Transverse colon (tissue), 4 donors: ENCODE measurements around the gene AKR7A2. TPM values are rescaled to one million over a fixed set of nuclear protein-coding genes. Genes with fewer than 3 reads are reported as not detected.

Source experiments
- DNase-seq: peaks from one replicate; pipeline ENCODE4 v3.0.0-alpha.2; 2019
- H3K27ac ChIP-seq, 4 donors: fragments of 200-600 bp; sonication (generic); 2 replicates each; pipeline ENCODE4 v1.5.1; 2016 to 2018; ENCODE audit warnings: inconsistent platforms in 4 of 4
- H3K27me3 ChIP-seq: fragments of 200-600 bp; sonication (generic); 2 replicates; pipeline ENCODE4 v1.5.1; 2017; ENCODE audit warnings: inconsistent platforms
- H3K36me3 ChIP-seq, 4 donors: fragments of 200-600 bp; sonication (generic); 2 replicates each; pipeline ENCODE4 v1.5.1; 2017 to 2019; ENCODE audit warnings: inconsistent platforms in 4 of 4
- H3K4me1 ChIP-seq, 4 donors: fragments of 200-600 bp; sonication (generic); 2 replicates each; pipeline ENCODE4 v1.5.1; 2017 to 2020; ENCODE audit warnings: inconsistent platforms in 4 of 4
- H3K4me3 ChIP-seq, 4 donors: fragments of 200-600 bp; sonication (generic); 1 replicate in 1 of 4; 2 replicates in 3 of 4; pipeline versions ENCODE4 v1.5.1 to v1.6.1; 2017 to 2019; ENCODE audit warnings: inconsistent platforms in 4 of 4
- H3K9me3 ChIP-seq, 2 donors: fragments of 200-600 bp; sonication (generic); 2 replicates each; pipeline ENCODE4 v1.5.1; 2017 to 2019; ENCODE audit warnings: inconsistent platforms in 2 of 2
- CTCF ChIP-seq, 5 experiments: fragments of 200-600 bp in 3 of 5; fragments of 450-650 bp in 2 of 5; sonication (generic) in 3 of 5; IDR thresholded peaks; 1 replicate in 2 of 5; 2 replicates in 3 of 5; pipeline ENCODE4 v1.5.1; 2016 to 2017; ENCODE audit warnings: antibody characterized with exemption in 5 of 5, inconsistent platforms in 3 of 5, mild to moderate bottlenecking in 2 of 5, moderate library complexity in 1 of 5
- EP300 ChIP-seq: sonication (generic); formaldehyde crosslinking; IDR thresholded peaks from one replicate; pipeline ENCODE4 v1.6.1; 2017; ENCODE audit warnings: antibody characterized with exemption, low read depth
- POLR2A ChIP-seq: fragments of 450-650 bp; IDR thresholded peaks from one replicate; pipeline ENCODE4 v1.6.1; 2016; ENCODE audit warnings: antibody characterized with exemption, mild to moderate bottlenecking, moderate library complexity
- POLR2AphosphoS5 ChIP-seq, 3 donors: sonication (generic); formaldehyde crosslinking; IDR thresholded peaks; one replicate each; pipeline ENCODE4 v1.6.1; 2016; ENCODE audit warnings: antibody characterized with exemption in 3 of 3
- WGBS, 2 donors: methylation state at CpG; one replicate each; pipeline ENCODE4 v1.1.5; 2018; ENCODE audit warnings: low coverage in 1 of 2; 5-methylcytosine and 5-hydroxymethylcytosine counted together
- in situ Hi-C, 4 donors: fragments of 200-750 bp; cut with MboI; loops; one replicate each; pipeline versions ENCODE4 v1.15.0 to v1.15.1; 2017; ENCODE audit warnings: low sequenced_read_pairs in 3 of 4, low pct_ligation_motif_present in 1 of 4, low pct_unique_long_range_greater_than_20kb in 1 of 4
- intact Hi-C: fragments of 100-400 bp; cut with DNase I; formaldehyde crosslinking; loops from one replicate; pipeline ENCODE4 v1.15.1; 2023; ENCODE audit warnings: low total_unique reads
- total RNA-seq, 4 donors: library from RNA; depleted of rRNA; stranded (reverse); fragments of >200 nt; gene quantifications; one replicate each; pipeline ENCODE4 v1.1.0, GENCODE V29; 2016

The AKR7A2 gene
- total RNA-seq, 4 donors from 2014 or later: 64.7 to 169 (median 112) TPM

GRCh38 chr1:19341201-19342061 is 29.5 kb upstream of the AKR7A2 start:
- WGBS, 2 donors: 47 to 61% methylated on average over 5 to 25 of the region's 25 CpGs
- in situ Hi-C loops: loop anchor here in 3 of 4 donors (5.0 to 10.0 kb wide), 2 partner anchors 311 to 313 kb away; no protein-coding TSS in a partner anchor
- intact Hi-C loops: no loop called here

GRCh38 chr1:19340387-19340937 is 28.5 kb upstream of the AKR7A2 start:
- no peaks in the 10 kb centered on the region for H3K9me3 ChIP-seq
- H3K4me3 ChIP-seq: no peak overlapping the region
- in situ Hi-C loops (loop anchor here in 3 of 4 donors (5.0 to 10.0 kb wide), 2 partner anchors 312 to 314 kb away; no protein-coding TSS in a partner anchor), intact Hi-C loops (no loop called here)
- H3K4me1 ChIP-seq: peaks cover 0 to 7% (median 2%) of the 10 kb centered on the region in 4 donors
- TF ChIP-seq CTCF (IDR thresholded peaks at IDR 0.05): no peak
- no peak for TF ChIP-seq POLR2AphosphoS5 (IDR thresholded peaks at IDR 0.05)
- TF ChIP-seq POLR2A: no peak
- no peak for TF ChIP-seq EP300
- no peaks in the 10 kb centered on the region for H3K27me3 ChIP-seq
- H3K27ac ChIP-seq: no peak overlapping the region
- 94 to 100% methylated on average over 4 to 14 of the region's 14 CpGs for WGBS, 2 donors
- peaks cover 0 to 25% (median 7%) of the 10 kb centered on the region in 4 donors for H3K36me3 ChIP-seq
- no peak for DNase-seq

More at GRCh38 chr1:19341201-19342061, 29.5 kb upstream of the AKR7A2 start:
- H3K9me3 ChIP-seq: no peaks in the 10 kb centered on the region
- no peaks in the 10 kb centered on the region for H3K27me3 ChIP-seq
- no peak overlapping the region for H3K4me3 ChIP-seq
- peak overlapping the region in 1 of 4 donors; percentile 52 for H3K27ac ChIP-seq
- peaks cover 0 to 7% (median 2%) of the 10 kb centered on the region in 4 donors for H3K4me1 ChIP-seq
- TF ChIP-seq CTCF (IDR thresholded peaks at IDR 0.05) (peak; percentile 88 to 92 (median 91)), POLR2A (no peak)
- H3K36me3 ChIP-seq: peaks cover 0 to 27% (median 7%) of the 10 kb centered on the region in 4 donors
- peak; percentile 80 for DNase-seq

- H3K4me3 ChIP-seq: no peak overlapping the region
- no peaks in the 10 kb centered on the region for H3K9me3 ChIP-seq
- intact Hi-C loops (no loop called here), in situ Hi-C loops (no loop called here)
- H3K36me3 ChIP-seq: peaks cover 0 to 16% (median 3%) of the 10 kb centered on the region in 4 donors
- H3K27ac ChIP-seq: no peak overlapping the region
- no peak for DNase-seq
- TF ChIP-seq EP300 (no peak), CTCF (IDR thresholded peaks at IDR 0.05) (no peak), POLR2A (no peak), POLR2AphosphoS5 (IDR thresholded peaks at IDR 0.05) (no peak)
- no peaks in the 10 kb centered on the region for H3K27me3 ChIP-seq
- peaks cover 0 to 7% (median 2%) of the 10 kb centered on the region in 4 donors for H3K4me1 ChIP-seq
- WGBS, 2 donors: 88 to 89% methylated on average over 13 to 19 of the region's 19 CpGs
Measured at GRCh38 chr1:19339214-19339861, 27.4 kb upstream of the AKR7A2 start.

GRCh38 chr1:19338323-19338762 is 26.4 kb upstream of the AKR7A2 start:
- in situ Hi-C loops: no loop called here
- Histone ChIP-seq H3K27me3 (no peaks in the 10 kb centered on the region), H3K36me3 (peaks cover 0 to 7% (median 0%) of the 10 kb centered on the region in 4 donors), H3K27ac (no peak overlapping the region), H3K9me3 (no peaks in the 10 kb centered on the region), H3K4me1 (peaks cover 0 to 7% (median 2%) of the 10 kb centered on the region in 4 donors), H3K4me3 (no peak overlapping the region)
- DNase-seq: no peak
- WGBS, 2 donors: 86% methylated on average over 27 of the region's 27 CpGs; no CpG with 5 or more reads in 1 of the 2 donors
- intact Hi-C loops: no loop called here
- TF ChIP-seq POLR2AphosphoS5 (IDR thresholded peaks at IDR 0.05) (no peak), CTCF (IDR thresholded peaks at IDR 0.05) (peak in 1 of 5 experiments; percentile 12)
